HFFc6 (cell line): Measurements from ENCODE around the gene FBLN2. TPM values are rescaled to one million over a fixed set of nuclear protein-coding genes. Genes with fewer than 3 reads are reported as not detected.

ENCODE experiments used
- DNase-seq: peaks from one replicate; pipeline ENCODE4 v3.0.0-alpha.2; 2018
- H3K27ac Mint-ChIP-seq: 2 replicates; pipeline ENCODE4 v1.8.0; 2020; ENCODE audit warnings: mild to moderate bottlenecking, mixed read lengths
- H3K27me3 Mint-ChIP-seq: 2 replicates; pipeline ENCODE4 v1.8.0; 2021; ENCODE audit warnings: mild to moderate bottlenecking, moderate library complexity, mixed read lengths; ENCODE audit not compliant: insufficient read depth
- H3K36me3 Mint-ChIP-seq: 2 replicates; pipeline ENCODE4 v1.8.0; 2021; ENCODE audit warnings: low read depth, mixed read lengths
- H3K4me1 Mint-ChIP-seq: 2 replicates; pipeline ENCODE4 v1.8.0; 2020; ENCODE audit warnings: low read depth, mixed read lengths
- H3K4me3 Mint-ChIP-seq: 2 replicates; pipeline ENCODE4 v1.8.0; 2020; ENCODE audit warnings: mild to moderate bottlenecking, moderate library complexity, mixed read lengths
- H3K9me3 Mint-ChIP-seq: 2 replicates; pipeline ENCODE4 v1.8.0; 2020; ENCODE audit warnings: mild to moderate bottlenecking, mixed read lengths
- total RNA-seq, 6 experiments: library from RNA; stranded (reverse); fragmentation: NEBNext Ultra II Directional; extraction: Animal tissue kit (Norgen Biotek cat#: 25700); gene quantifications; 2 replicates in 1 of 6; 3 replicates in 5 of 6; pipeline ENCODE4 v1.2.3, GENCODE V29; 2021
- TF ChIP-seq, protein P1 (sequence below): fragments of 200-600 bp; sonication (generic); IDR thresholded peaks from 2 replicates; pipeline ENCODE4 v1.5.0; 2021; ENCODE audit warnings: antibody characterized with exemption, mild to moderate bottlenecking

Gene FBLN2
- total RNA-seq, 6 experiments from 2014 or later = 55.7 to 84.5 (median 69.4) TPM

DNA sequence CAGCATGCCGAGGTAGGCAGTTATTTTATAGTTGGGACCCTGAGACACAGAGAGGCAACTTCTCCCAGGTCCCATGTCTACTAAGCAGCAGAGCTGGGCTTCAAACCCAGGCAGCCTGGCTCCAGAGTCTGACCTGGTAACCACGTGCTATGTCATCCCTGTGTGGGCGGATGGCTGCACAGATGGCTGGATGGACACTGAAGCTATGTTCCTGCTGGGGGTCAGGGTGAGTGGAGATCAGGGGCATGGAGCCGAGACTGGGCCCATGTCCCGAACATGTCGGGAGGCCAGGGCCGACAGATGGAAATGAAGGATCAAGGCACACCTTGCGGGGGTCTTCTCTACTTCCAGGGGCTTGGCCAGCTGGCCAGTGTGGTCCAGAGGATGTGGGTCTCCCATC, 9.3 kb upstream of the FBLN2 start:
- peak overlapping the region; percentile 99 for H3K27ac Mint-ChIP-seq
- DNase-seq = no peak
- H3K9me3 Mint-ChIP-seq = peaks cover 20% of the 10 kb centered on the region
- H3K4me1 Mint-ChIP-seq = peaks cover 72% of the 10 kb centered on the region
- no peak overlapping the region for H3K4me3 Mint-ChIP-seq
- TF ChIP-seq, protein P1, sequence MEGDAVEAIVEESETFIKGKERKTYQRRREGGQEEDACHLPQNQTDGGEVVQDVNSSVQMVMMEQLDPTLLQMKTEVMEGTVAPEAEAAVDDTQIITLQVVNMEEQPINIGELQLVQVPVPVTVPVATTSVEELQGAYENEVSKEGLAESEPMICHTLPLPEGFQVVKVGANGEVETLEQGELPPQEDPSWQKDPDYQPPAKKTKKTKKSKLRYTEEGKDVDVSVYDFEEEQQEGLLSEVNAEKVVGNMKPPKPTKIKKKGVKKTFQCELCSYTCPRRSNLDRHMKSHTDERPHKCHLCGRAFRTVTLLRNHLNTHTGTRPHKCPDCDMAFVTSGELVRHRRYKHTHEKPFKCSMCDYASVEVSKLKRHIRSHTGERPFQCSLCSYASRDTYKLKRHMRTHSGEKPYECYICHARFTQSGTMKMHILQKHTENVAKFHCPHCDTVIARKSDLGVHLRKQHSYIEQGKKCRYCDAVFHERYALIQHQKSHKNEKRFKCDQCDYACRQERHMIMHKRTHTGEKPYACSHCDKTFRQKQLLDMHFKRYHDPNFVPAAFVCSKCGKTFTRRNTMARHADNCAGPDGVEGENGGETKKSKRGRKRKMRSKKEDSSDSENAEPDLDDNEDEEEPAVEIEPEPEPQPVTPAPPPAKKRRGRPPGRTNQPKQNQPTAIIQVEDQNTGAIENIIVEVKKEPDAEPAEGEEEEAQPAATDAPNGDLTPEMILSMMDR = no peak
- no peaks in the 10 kb centered on the region for H3K27me3 Mint-ChIP-seq
- peaks cover 25% of the 10 kb centered on the region for H3K36me3 Mint-ChIP-seq

DNA sequence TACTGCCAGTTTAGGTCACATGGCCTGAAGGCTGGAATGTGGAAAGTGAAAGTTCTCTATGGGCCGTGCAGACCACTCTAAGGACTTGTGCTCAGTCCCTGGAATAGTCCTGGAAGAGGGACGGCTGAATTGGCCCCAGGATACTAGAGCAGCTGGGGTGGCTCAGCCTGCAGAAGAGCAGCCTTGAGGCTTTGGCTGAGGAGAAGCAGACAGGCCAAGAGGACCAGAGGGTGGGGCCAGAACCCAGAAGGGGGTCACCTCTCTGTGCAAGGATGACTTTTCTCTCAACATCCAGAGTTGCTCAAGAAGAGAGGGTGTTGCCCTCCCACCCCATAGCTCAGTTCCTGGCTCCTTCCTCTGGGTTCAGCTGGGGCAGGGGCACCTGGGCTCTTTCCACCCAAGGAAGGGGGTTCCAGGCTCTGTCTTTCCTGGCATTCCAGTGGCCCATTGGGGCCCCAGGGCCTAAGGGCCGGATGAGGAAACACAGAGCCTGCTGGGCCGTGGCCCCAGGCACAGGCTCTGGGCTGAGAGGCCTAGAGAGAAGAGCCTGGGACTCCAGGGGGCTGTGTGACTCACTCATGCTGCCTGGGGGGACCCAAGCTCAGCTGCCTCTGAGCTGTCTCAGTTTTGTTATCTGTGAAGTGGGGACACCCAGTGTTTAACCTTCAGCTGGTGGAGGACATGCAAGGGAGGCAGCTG, 8.5 kb upstream of the FBLN2 start:
- H3K4me1 Mint-ChIP-seq = peaks cover 80% of the 10 kb centered on the region
- peaks cover 25% of the 10 kb centered on the region for H3K36me3 Mint-ChIP-seq
- H3K27ac Mint-ChIP-seq = peak overlapping the region; percentile 99

DNA sequence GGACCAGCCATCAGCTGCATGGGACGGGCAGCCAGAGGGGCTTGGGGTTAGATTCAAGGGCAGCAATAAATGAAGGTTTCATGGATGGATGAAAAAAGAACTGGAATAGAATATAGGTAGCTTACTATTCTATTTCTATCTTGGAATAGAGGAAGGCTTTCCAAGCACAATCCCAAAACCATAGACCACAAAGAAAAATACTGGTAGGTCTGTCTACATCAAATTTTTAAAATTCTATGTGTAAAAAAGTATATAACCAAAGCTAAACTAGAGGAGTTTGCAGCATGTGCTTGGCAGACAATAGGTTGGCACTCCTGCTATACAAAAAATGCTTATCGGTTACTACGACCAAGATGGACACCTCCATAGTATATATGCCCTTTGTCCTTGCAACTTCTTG, 7.2 kb upstream of the FBLN2 start:
- Mint-ChIP-seq H3K4me1 (peaks cover 87% of the 10 kb centered on the region), H3K27ac (no peak overlapping the region), H3K4me3 (no peak overlapping the region)

More for the DNA sequence above, 8.5 kb upstream of the FBLN2 start:
- no peak overlapping the region for H3K4me3 Mint-ChIP-seq
- no peak for DNase-seq
- no peaks in the 10 kb centered on the region for H3K27me3 Mint-ChIP-seq
- TF ChIP-seq, protein P1 = no peak
- peaks cover 20% of the 10 kb centered on the region for H3K9me3 Mint-ChIP-seq

DNA sequence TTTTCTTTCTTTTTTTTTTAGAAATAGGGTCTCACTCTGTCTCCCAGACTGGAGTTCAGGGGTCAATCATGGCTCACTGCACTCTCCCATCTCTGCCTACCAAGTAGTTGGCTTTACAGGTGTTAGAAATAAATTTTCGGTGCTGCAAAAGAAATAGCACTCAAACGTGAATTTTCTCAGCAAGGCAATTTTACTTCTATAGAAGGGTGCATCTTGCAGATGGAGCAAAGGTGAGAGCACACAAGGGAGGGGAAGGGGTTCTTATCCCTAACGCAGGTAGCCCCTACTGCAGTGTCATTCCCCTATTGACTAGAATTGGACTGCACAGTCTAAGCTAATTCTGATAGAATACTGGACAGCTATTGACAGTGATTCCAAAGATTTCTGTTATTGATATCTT, 6.8 kb upstream of the FBLN2 start:
- peaks cover 87% of the 10 kb centered on the region for H3K4me1 Mint-ChIP-seq

More for the DNA sequence above, 7.2 kb upstream of the FBLN2 start:
- Mint-ChIP-seq H3K9me3 (peaks cover 20% of the 10 kb centered on the region), H3K36me3 (peaks cover 21% of the 10 kb centered on the region), H3K27me3 (no peaks in the 10 kb centered on the region; the same call in 1 of the 2 replicates)
- TF ChIP-seq, protein P1 = no peak
- DNase-seq = no peak

DNA sequence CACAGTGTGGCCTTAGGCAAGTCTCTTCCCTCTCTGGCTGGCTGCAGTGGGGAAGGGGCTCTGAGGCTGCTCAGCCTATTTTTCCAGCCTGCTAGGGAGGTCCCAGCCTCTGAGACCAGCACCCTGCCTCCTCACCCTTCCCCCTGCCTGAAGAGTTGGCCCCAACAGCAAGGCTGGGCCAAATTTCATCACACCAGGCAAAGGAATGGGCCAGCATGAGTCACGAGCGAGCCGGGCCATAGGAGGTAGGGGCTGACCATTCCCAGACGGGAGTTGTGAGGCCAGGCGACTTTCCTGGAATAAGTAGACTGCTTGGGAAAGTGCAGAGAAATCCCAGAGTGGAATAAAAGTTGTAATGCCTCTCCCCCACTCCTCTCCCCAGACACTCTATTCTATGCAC, 5.7 kb upstream of the FBLN2 start:
- Mint-ChIP-seq H3K4me1 (peaks cover 87% of the 10 kb centered on the region), H3K27me3 (no peaks in the 10 kb centered on the region; the same call in 1 of the 2 replicates), H3K9me3 (peaks cover 20% of the 10 kb centered on the region), H3K36me3 (peaks cover 18% of the 10 kb centered on the region), H3K27ac (peak overlapping the region; percentile 83), H3K4me3 (0 out of 2 replicates have a peak overlapping the region, but pooled peaks have one; percentile 17)
- peak; percentile 77 for DNase-seq
- TF ChIP-seq, protein P1 = no peak

More for the DNA sequence above, 6.8 kb upstream of the FBLN2 start:
- Mint-ChIP-seq H3K27ac (no peak overlapping the region), H3K27me3 (no peaks in the 10 kb centered on the region; the same call in 1 of the 2 replicates), H3K4me3 (no peak overlapping the region), H3K36me3 (peaks cover 18% of the 10 kb centered on the region), H3K9me3 (peaks cover 20% of the 10 kb centered on the region)
- TF ChIP-seq, protein P1 = no peak
- DNase-seq = no peak
